A673 (cell line): ENCODE measurements around the gene TRPM3. TPM values are rescaled to one million over a fixed set of nuclear protein-coding genes. Genes with fewer than 3 reads are reported as not detected.

Experiments
- BruUV-seq: library from RNA; stranded (reverse); fragments of 400-500 nt; replicated peaks from 2 replicates; lab custom pipeline; 2021; lab: Mats Ljungman, UMichigan
- CTCF ChIA-PET: fragments of 300-600 bp; sonication (Branson Sonifier 250); formaldehyde crosslinking; loops from one replicate; lab custom pipeline; 2022; ENCODE audit warnings: antibody characterized with exemption; lab: Charles Lee
- POLR2A ChIA-PET: fragments of 300-600 bp; sonication (Branson Sonifier 250); formaldehyde crosslinking; loops from one replicate; lab custom pipeline; 2022; ENCODE audit warnings: antibody characterized with exemption; ENCODE audit not compliant: low non-redundant PET; lab: Charles Lee
- DNase-seq: peaks from one replicate; pipeline ENCODE4 v3.0.0-alpha.2; 2015; ENCODE audit warnings: low spot score
- H3K27ac ChIP-seq: fragments of 200-600 bp; sonication (generic); 2 replicates; pipeline ENCODE4 v1.5.1; 2016; ENCODE audit warnings: mixed run types, low read depth, mild to moderate bottlenecking, mixed read lengths, antibody characterized with exemption, low read length; ENCODE audit not compliant: poor library complexity, severe bottlenecking
- H3K27me3 ChIP-seq: fragments of 200-600 bp; sonication (generic); replicated peaks from 2 replicates; pipeline ENCODE4 v1.6.1; 2017; ENCODE audit warnings: mixed run types, low read depth, mild to moderate bottlenecking, mixed read lengths, antibody characterized with exemption, low read length; ENCODE audit not compliant: insufficient read depth, poor library complexity
- H3K36me3 ChIP-seq: fragments of 200-600 bp; sonication (generic); 2 replicates; pipeline ENCODE4 v1.6.1; 2016; ENCODE audit warnings: mixed run types, mild to moderate bottlenecking, mixed read lengths, antibody characterized with exemption, low read length; ENCODE audit not compliant: insufficient read depth, poor library complexity, severe bottlenecking
- H3K4me1 ChIP-seq: fragments of 200-600 bp; sonication (generic); 2 replicates; pipeline ENCODE4 v1.6.1; 2017; ENCODE audit warnings: mixed run types, mild to moderate bottlenecking, mixed read lengths, antibody characterized with exemption, low read length; ENCODE audit not compliant: insufficient read depth, poor library complexity, severe bottlenecking
- H3K4me3 ChIP-seq: fragments of 200-600 bp; sonication (generic); 2 replicates; pipeline ENCODE4 v1.5.1; 2016; ENCODE audit warnings: low read depth, mixed run types, mild to moderate bottlenecking, mixed read lengths, low read length; ENCODE audit not compliant: poor library complexity, severe bottlenecking
- H3K9me3 ChIP-seq: fragments of 200-600 bp; sonication (generic); 2 replicates; pipeline ENCODE4 v1.6.1; 2016; ENCODE audit warnings: mixed run types, low read depth, mild to moderate bottlenecking, mixed read lengths, antibody characterized with exemption, low read length; ENCODE audit not compliant: poor library complexity, severe bottlenecking
- EZH2 ChIP-seq: fragments of 200-600 bp; sonication (generic); IDR thresholded peaks from 2 replicates; pipeline ENCODE4 v1.6.1; 2017; ENCODE audit warnings: borderline replicate concordance, low read depth, mild to moderate bottlenecking, mixed read lengths, antibody characterized with exemption, low read length; ENCODE audit not compliant: poor library complexity, severe bottlenecking
- intact Hi-C: fragments of 100-400 bp; cut with micrococcal nuclease; formaldehyde crosslinking; loops from one replicate; pipeline ENCODE4 v1.10.0; 2022; ENCODE audit not compliant: unreplicated experiment
- total RNA-seq: library from RNA; stranded (reverse); gene quantifications from 2 replicates; pipeline ENCODE4 v1.2.3, GENCODE V29; 2021
- TF ChIP-seq, protein P1 (sequence below): fragments of 300-800, 200-600 bp; sonication (generic); conservative IDR thresholded peaks from 2 replicates; pipeline ENCODE4 v1.5.1; 2017; ENCODE audit warnings: low read depth, mild to moderate bottlenecking, antibody characterized with exemption, low read length, moderate library complexity, mixed read lengths

The TRPM3 gene
- total RNA-seq, 1 experiment from 2014 or later, result not detected

DNA sequence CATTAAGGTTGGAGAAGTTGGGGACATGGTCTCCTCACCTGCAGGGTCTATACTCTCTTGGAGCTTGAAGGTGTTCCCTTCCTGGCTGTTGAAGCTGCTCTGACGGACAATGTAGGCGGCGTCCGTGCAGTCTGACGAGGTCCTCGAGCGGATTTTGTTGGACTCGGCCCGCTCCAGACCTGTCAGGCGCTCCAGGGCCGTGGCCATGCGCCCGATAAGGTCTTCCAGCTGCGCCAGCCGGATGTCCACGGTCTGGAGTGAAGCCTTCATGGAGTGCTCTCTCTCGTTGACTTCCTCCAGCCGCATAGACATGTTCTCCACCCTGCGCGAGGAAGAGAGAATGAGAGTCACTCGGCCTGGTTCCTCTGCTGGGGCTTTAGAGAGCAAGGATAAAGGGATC is 584.3 kb downstream of the TRPM3 start:
- CTCF ChIA-PET, result no interaction called here
- no TSS peak for BruUV-seq
- POLR2A ChIA-PET, result no interaction called here
- intact Hi-C loops, result no loop called here
- Histone ChIP-seq H3K9me3 (no peaks in the 10 kb centered on the region), H3K27me3 (no peaks in the 10 kb centered on the region), H3K27ac (no peak overlapping the region), H3K4me3 (no peak overlapping the region), H3K4me1 (no peaks in the 10 kb centered on the region), H3K36me3 (no peaks in the 10 kb centered on the region)
- TF ChIP-seq EZH2, result no peak
- TF ChIP-seq, protein P1, sequence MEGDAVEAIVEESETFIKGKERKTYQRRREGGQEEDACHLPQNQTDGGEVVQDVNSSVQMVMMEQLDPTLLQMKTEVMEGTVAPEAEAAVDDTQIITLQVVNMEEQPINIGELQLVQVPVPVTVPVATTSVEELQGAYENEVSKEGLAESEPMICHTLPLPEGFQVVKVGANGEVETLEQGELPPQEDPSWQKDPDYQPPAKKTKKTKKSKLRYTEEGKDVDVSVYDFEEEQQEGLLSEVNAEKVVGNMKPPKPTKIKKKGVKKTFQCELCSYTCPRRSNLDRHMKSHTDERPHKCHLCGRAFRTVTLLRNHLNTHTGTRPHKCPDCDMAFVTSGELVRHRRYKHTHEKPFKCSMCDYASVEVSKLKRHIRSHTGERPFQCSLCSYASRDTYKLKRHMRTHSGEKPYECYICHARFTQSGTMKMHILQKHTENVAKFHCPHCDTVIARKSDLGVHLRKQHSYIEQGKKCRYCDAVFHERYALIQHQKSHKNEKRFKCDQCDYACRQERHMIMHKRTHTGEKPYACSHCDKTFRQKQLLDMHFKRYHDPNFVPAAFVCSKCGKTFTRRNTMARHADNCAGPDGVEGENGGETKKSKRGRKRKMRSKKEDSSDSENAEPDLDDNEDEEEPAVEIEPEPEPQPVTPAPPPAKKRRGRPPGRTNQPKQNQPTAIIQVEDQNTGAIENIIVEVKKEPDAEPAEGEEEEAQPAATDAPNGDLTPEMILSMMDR, result no peak
- no peak for DNase-seq

DNA sequence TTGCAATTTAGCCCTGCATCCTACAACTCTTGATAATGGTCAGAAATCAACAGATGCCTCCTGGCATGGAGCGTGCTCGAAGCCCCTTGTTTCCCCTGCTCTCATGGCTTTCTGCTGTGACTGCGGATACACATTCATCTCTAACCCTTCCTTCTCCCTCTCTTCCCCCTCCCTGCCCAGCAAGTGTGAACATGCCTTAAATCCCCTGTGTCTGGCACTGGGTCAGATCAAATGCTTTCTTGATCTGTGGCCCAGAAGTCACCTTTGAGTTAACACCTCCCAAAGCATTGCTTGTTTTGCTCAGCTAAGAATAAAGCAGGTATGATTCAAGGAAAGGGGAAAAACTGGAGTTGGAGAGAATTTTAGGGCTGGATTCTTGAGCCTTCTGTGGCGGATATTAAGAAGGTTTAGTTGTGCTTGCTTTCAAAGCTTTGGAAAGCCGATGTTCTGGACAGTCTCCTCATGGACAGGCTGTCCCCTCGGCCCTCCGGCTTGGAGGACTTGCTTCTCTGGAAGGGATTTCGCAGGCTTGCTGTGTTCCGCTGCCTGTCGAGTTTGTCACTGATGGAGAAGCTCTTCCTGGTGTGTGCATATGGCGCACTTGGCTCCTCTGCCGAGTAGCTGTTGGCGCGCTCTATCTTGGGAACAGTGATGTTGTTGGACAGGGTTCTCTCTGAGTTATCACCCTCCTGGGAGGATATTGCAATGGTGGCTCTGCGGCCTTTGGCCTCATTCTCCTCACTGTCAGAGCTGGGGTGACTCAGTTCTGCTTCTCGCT is 585.7 kb downstream of the TRPM3 start:
- intact Hi-C loops, result no loop called here
- no peak overlapping the region for H3K4me3 ChIP-seq
- H3K9me3 ChIP-seq, result no peaks in the 10 kb centered on the region
- CTCF ChIA-PET, result no interaction called here
- no peak for DNase-seq
- BruUV-seq, result no TSS peak
- no peaks in the 10 kb centered on the region for H3K27me3 ChIP-seq
- H3K27ac ChIP-seq, result no peak overlapping the region
- POLR2A ChIA-PET, result no interaction called here
- no peaks in the 10 kb centered on the region for H3K4me1 ChIP-seq
- TF ChIP-seq, protein P1, result no peak
- no peak for TF ChIP-seq EZH2
- no peaks in the 10 kb centered on the region for H3K36me3 ChIP-seq

DNA sequence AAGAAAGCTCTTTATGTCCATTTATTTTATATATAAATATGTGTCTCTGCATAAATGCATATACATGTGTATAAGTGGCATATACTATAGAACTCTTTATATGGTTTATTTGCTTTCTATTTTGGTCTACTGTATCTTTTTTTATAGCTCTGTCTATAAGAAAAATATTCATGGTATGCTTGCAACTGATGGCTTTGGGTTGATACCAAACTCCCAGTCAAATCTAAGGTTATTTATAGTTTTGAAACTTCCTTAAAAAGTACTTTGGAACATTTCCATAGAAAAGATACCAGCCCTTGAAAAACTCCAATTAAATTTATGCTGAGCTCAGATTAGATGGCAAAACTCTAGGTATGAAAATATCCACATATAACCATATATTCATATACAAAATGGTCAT is 587.0 kb downstream of the TRPM3 start:
- BruUV-seq, result no TSS peak
- ChIA-PET POLR2A (no interaction called here), CTCF (no interaction called here)
- no peak overlapping the region for H3K4me3 ChIP-seq
- no peaks in the 10 kb centered on the region for H3K9me3 ChIP-seq
- no peak for TF ChIP-seq EZH2
- TF ChIP-seq, protein P1, result no peak
- no peaks in the 10 kb centered on the region for H3K27me3 ChIP-seq
- no peak for DNase-seq
- no peaks in the 10 kb centered on the region for H3K4me1 ChIP-seq
- intact Hi-C loops, result no loop called here
- no peak overlapping the region for H3K27ac ChIP-seq
- H3K36me3 ChIP-seq, result no peaks in the 10 kb centered on the region
